ENCODE data around the gene NEU3. TPM values are rescaled to one million over a fixed set of nuclear protein-coding genes. Genes with fewer than 3 reads are reported as not detected.

NEU3 gene
- total and polyA plus RNA-seq, 8 donors = 3.1 to 7.2 (median 4.1) TPM

DNA sequence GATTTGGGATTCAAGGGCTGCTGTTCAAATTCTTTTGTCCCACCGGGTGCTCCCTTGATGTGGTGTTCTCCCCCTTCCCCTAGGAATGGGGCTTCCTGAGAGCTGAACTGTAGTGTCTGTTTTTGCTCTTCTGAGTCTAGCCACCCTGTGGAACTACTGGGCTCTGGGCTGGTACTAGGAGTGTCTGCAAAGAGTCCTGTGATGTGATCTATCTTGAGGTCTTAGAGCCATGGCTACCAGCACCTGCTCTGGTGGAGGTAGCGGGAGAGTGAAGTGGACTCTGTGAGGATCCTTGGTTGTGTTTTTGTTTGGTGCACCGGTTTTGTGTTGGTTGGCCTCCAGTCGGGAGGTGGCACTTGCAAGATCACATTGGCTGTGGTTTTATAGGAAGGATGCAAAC, 61.8 kb downstream of the NEU3 start:
- no peak for FAIRE-seq
- H3K27ac ChIP-seq = no peak overlapping the region
- H3K36me3 ChIP-seq = no peaks in the 10 kb centered on the region
- H3K4me3 ChIP-seq = no peak overlapping the region
- TF ChIP-seq, protein P1, sequence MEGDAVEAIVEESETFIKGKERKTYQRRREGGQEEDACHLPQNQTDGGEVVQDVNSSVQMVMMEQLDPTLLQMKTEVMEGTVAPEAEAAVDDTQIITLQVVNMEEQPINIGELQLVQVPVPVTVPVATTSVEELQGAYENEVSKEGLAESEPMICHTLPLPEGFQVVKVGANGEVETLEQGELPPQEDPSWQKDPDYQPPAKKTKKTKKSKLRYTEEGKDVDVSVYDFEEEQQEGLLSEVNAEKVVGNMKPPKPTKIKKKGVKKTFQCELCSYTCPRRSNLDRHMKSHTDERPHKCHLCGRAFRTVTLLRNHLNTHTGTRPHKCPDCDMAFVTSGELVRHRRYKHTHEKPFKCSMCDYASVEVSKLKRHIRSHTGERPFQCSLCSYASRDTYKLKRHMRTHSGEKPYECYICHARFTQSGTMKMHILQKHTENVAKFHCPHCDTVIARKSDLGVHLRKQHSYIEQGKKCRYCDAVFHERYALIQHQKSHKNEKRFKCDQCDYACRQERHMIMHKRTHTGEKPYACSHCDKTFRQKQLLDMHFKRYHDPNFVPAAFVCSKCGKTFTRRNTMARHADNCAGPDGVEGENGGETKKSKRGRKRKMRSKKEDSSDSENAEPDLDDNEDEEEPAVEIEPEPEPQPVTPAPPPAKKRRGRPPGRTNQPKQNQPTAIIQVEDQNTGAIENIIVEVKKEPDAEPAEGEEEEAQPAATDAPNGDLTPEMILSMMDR (IDR thresholded peaks at IDR 0.05) = no peak
- peaks cover 0 to 9% (median 0%) of the 10 kb centered on the region in 3 donors for H3K4me1 ChIP-seq
- ATAC-seq = no peak
- no peaks in the 10 kb centered on the region for H3K27me3 ChIP-seq
- no peak for DNase-seq
- 84 to 91% methylated on average over 4 of the region's 4 CpGs for WGBS, 2 donors
- intact Hi-C loops (cut with DNase I) = no loop called here
- H3K9me3 ChIP-seq = no peaks in the 10 kb centered on the region

DNA sequence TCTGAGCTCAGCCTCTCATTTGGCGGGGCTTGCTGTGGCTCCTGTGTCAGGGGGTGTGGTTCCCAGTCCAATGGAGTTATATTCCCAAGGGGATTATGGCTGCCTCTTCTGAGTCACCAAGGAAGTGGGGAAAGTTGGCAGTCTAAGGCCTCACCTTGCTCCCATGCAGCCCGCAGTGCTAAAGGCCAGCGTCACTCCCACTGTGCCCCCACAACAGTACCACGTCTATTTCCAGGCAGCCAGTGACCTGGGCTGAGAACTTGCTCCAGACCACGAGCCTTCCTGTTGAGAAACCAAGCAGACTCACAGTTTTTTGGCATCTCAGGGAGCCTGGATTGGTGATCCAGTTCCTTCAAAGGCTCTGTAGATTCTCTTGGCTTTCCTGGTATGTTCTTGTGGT, 62.3 kb downstream of the NEU3 start:
- no peak overlapping the region for H3K27ac ChIP-seq
- FAIRE-seq (no peak), DNase-seq (no peak), ATAC-seq (no peak)
- H3K27me3 ChIP-seq = no peaks in the 10 kb centered on the region
- no peaks in the 10 kb centered on the region for H3K9me3 ChIP-seq
- TF ChIP-seq, protein P1 (IDR thresholded peaks at IDR 0.05) = no peak
- H3K4me3 ChIP-seq = no peak overlapping the region
- 87 to 89% methylated on average over 5 of the region's 5 CpGs for WGBS, 2 donors
- no peaks in the 10 kb centered on the region for H3K36me3 ChIP-seq
- intact Hi-C loops (cut with DNase I) = no loop called here
- peaks cover 0 to 9% (median 0%) of the 10 kb centered on the region in 3 donors for H3K4me1 ChIP-seq

DNA sequence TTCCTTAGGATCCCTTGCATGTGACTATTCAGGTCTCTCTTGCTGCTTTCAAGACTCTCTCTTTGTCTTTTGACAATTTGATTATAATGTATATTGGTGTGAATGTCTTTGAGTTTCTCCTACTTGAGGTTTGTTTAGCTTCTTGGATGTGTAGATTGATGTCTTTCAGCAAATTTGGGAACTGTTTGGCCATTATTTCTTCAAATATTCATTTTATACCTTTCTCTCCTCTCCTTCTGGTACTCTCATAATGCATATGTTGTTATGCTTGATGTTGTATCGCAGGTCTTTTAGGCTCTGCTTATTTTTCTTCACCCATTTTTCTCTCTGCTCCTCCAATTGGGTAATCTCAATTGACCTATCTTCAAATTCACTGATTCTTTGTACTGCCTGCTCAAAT, 63.7 kb downstream of the NEU3 start:
- TF ChIP-seq, protein P1 (IDR thresholded peaks at IDR 0.05) = no peak
- Histone ChIP-seq H3K4me1 (peaks cover 0 to 9% (median 0%) of the 10 kb centered on the region in 3 donors), H3K27ac (no peak overlapping the region), H3K9me3 (no peaks in the 10 kb centered on the region), H3K27me3 (no peaks in the 10 kb centered on the region), H3K36me3 (no peaks in the 10 kb centered on the region), H3K4me3 (no peak overlapping the region)
- FAIRE-seq (no peak), ATAC-seq (no peak), DNase-seq (no peak)
- WGBS, 2 donors = 86 to 100% methylated on average over 1 of the region's 1 CpG
- intact Hi-C loops (cut with DNase I) = no loop called here

DNA sequence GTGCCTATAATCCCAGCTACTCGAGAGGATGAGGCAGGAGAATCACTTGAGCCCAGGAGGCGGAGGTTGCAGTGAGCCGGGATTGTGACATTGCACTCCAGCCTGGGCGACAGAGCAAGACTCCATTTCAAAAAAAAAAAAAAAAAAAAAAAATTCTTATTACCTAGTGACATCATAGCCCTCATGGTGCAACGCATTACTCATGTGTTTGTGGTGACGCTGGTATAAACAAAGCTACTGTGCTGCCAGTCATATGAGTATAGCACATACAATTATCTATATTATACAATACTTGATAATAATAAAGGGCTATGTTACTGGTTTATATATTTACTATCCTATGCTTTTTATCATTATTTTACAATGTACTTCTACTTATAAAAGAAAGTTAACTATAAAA, 66.8 kb downstream of the NEU3 start:
- Histone ChIP-seq H3K27ac (no peak overlapping the region), H3K27me3 (no peaks in the 10 kb centered on the region), H3K36me3 (no peaks in the 10 kb centered on the region), H3K4me1 (no peaks in the 10 kb centered on the region), H3K9me3 (no peaks in the 10 kb centered on the region), H3K4me3 (no peak overlapping the region)
- intact Hi-C loops (cut with DNase I) = no loop called here
- DNase-seq (no peak), FAIRE-seq (no peak), ATAC-seq (no peak)
- 79 to 89% methylated on average over 6 of the region's 6 CpGs for WGBS, 2 donors
- TF ChIP-seq, protein P1 (IDR thresholded peaks at IDR 0.05) = no peak

DNA sequence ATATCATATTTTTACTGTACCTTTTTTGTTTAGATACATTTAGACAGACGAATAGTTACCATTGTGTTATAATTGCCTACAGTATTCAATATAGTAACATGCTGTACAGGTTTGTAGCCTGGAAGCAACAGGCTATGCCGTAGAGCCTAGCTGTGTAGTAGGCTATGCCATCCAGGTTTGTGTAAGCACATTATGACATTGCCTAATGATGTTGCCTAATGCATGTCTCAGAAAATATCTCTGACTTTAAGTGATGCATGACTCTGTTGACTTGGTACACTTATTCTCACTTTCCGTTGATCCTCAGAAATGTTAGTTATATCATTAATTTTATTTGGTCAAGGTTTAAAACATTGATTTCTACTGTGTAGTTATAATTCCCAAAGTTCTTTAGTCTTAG, 68.1 kb downstream of the NEU3 start:
- WGBS, 2 donors = 68 to 78% methylated on average over 3 of the region's 3 CpGs
- H3K27ac ChIP-seq = no peak overlapping the region
- no peak for FAIRE-seq
- intact Hi-C loops (cut with DNase I) = no loop called here
- H3K27me3 ChIP-seq = no peaks in the 10 kb centered on the region
- H3K4me1 ChIP-seq = no peaks in the 10 kb centered on the region
- DNase-seq = no peak
- no peak overlapping the region for H3K4me3 ChIP-seq
- ATAC-seq = no peak
- no peaks in the 10 kb centered on the region for H3K36me3 ChIP-seq
- TF ChIP-seq, protein P1 (IDR thresholded peaks at IDR 0.05) = no peak
- no peaks in the 10 kb centered on the region for H3K9me3 ChIP-seq
